SH-SY5Y (cell line): ENCODE measurements around the gene VTCN1.

Source experiments
- GATA2 ChIP-seq: IDR thresholded peaks from 2 replicates; pipeline ENCODE4 v1.6.1; 2011; ENCODE audit warnings: mild to moderate bottlenecking, low read depth, low read length
- GATA3 ChIP-seq: IDR thresholded peaks from 2 replicates; pipeline ENCODE4 v1.6.1; 2011; ENCODE audit warnings: low read depth, mild to moderate bottlenecking, low read length, moderate library complexity

DNA sequence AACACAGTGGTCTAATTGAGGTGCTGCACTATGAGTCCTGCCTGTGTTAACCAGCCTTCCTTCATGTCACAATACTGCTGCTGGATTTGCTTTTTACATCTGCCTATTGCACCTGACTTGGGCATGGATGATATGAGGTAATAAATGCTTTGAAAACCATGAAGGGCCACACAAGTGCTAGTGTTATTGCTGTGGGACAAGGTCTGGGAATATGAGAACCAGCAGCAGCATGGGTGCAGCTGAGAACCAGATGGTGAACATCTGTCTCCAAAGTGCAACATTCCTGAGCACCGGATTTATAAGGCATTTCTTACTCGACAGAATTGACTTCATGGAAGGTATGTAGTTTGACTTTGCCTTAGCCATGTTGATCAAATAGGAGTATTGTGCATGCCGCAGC lies 105.7 kb downstream of the VTCN1 start:
- no peak for TF ChIP-seq GATA3
- no peak for TF ChIP-seq GATA2
